Liver (tissue), 9 donors: ENCODE data around the gene SLC6A14. TPM values are rescaled to one million over a fixed set of nuclear protein-coding genes. Genes with fewer than 3 reads are reported as not detected.

Source experiments
- DNase-seq: peaks from one replicate; pipeline ENCODE4 v3.0.0-alpha.2; 2017; ENCODE audit warnings: low spot score
- H3K27ac ChIP-seq, 2 donors: one replicate each; pipeline ENCODE4 v1.7.0; 2013; ENCODE audit warnings: inconsistent platforms in 2 of 2, low read length in 2 of 2, control low read depth in 1 of 2, low read depth in 1 of 2, mild to moderate bottlenecking in 1 of 2
- H3K27me3 ChIP-seq, 4 donors: one replicate each; pipeline versions ENCODE4 v1.6.1 to v1.7.0; 2013; ENCODE audit warnings: low read length in 3 of 4, inconsistent platforms in 1 of 4, mild to moderate bottlenecking in 1 of 4, moderate library complexity in 1 of 4; ENCODE audit not compliant: control insufficient read depth in 4 of 4, insufficient read depth in 4 of 4
- H3K36me3 ChIP-seq, 4 donors: one replicate each; pipeline versions ENCODE4 v1.6.1 to v1.7.0; 2013; ENCODE audit warnings: low read length in 3 of 4, mild to moderate bottlenecking in 3 of 4, low read depth in 1 of 4, moderate library complexity in 1 of 4; ENCODE audit not compliant: control insufficient read depth in 4 of 4, insufficient read depth in 3 of 4
- H3K4me1 ChIP-seq, 4 donors: one replicate each; pipeline versions ENCODE4 v1.6.1 to v1.7.0; 2013; ENCODE audit warnings: low read length in 3 of 4, mild to moderate bottlenecking in 3 of 4, moderate library complexity in 1 of 4; ENCODE audit not compliant: control insufficient read depth in 4 of 4, insufficient read depth in 4 of 4
- H3K4me3 ChIP-seq, 3 donors: one replicate each; pipeline versions ENCODE4 v1.6.1 to v1.7.0; 2013; ENCODE audit warnings: low read length in 3 of 3, control low read depth in 1 of 3, low read depth in 1 of 3, mild to moderate bottlenecking in 1 of 3
- H3K9ac ChIP-seq, 2 donors: one replicate each; pipeline ENCODE4 v1.7.0; 2013; ENCODE audit warnings: low read length in 2 of 2, mild to moderate bottlenecking in 2 of 2, moderate library complexity in 2 of 2, control low read depth in 1 of 2, low read depth in 1 of 2
- H3K9me3 ChIP-seq, 4 donors: one replicate each; pipeline versions ENCODE4 v1.6.1 to v1.7.0; 2013; ENCODE audit warnings: low read length in 3 of 4; ENCODE audit not compliant: control insufficient read depth in 4 of 4
- CTCF ChIP-seq: fragments of 150-350 bp; IDR thresholded peaks from 2 replicates; pipeline ENCODE4 v1.5.1; 2017; ENCODE audit warnings: improper control_type of control experiment, low read depth, low read length; ENCODE audit not compliant: missing input control
- EGR1 ChIP-seq, 2 donors: IDR thresholded peaks; 2 replicates each; pipeline ENCODE4 v1.6.1; 2016 to 2018; ENCODE audit warnings: antibody characterized with exemption in 2 of 2, low read depth in 2 of 2
- FOXA1 ChIP-seq: IDR thresholded peaks from 2 replicates; pipeline ENCODE4 v1.6.1; 2016; ENCODE audit warnings: antibody characterized with exemption
- GABPA ChIP-seq, 2 donors: IDR thresholded peaks in 1 of 2; conservative IDR thresholded peaks in 1 of 2; 2 replicates each; pipeline ENCODE4 v1.6.1; 2016; ENCODE audit warnings: antibody characterized with exemption in 2 of 2, mild to moderate bottlenecking in 1 of 2, moderate library complexity in 1 of 2
- HNF4A ChIP-seq, 2 donors: conservative IDR thresholded peaks; 2 replicates each; pipeline ENCODE4 v1.6.1; 2016; ENCODE audit warnings: antibody characterized with exemption in 2 of 2, mild to moderate bottlenecking in 2 of 2
- HNF4G ChIP-seq: IDR thresholded peaks from 2 replicates; pipeline ENCODE4 v1.6.1; 2016; ENCODE audit warnings: antibody characterized with exemption
- MAX ChIP-seq: IDR thresholded peaks from 2 replicates; pipeline ENCODE4 v1.6.1; 2016; ENCODE audit warnings: antibody characterized with exemption
- NR2F2 ChIP-seq: IDR thresholded peaks from 2 replicates; pipeline ENCODE4 v1.6.1; 2016; ENCODE audit warnings: antibody characterized with exemption
- RAD21 ChIP-seq, 2 donors: IDR thresholded peaks; 2 replicates each; pipeline ENCODE4 v1.6.1; 2016; ENCODE audit warnings: antibody characterized with exemption in 2 of 2, mild to moderate bottlenecking in 2 of 2
- REST ChIP-seq: IDR thresholded peaks from 2 replicates; pipeline ENCODE4 v1.6.1; 2016; ENCODE audit warnings: antibody characterized with exemption, mild to moderate bottlenecking
- SP1 ChIP-seq: IDR thresholded peaks from 2 replicates; pipeline ENCODE4 v1.6.1; 2018; ENCODE audit warnings: antibody characterized with exemption, mild to moderate bottlenecking
- TAF1 ChIP-seq: conservative IDR thresholded peaks from 2 replicates; pipeline ENCODE4 v1.6.1; 2016; ENCODE audit warnings: antibody characterized with exemption, mild to moderate bottlenecking
- YY1 ChIP-seq: IDR thresholded peaks from 2 replicates; pipeline ENCODE4 v1.6.1; 2016; ENCODE audit warnings: antibody characterized with exemption, mild to moderate bottlenecking
- ZBTB33 ChIP-seq: IDR thresholded peaks from 2 replicates; pipeline ENCODE4 v1.6.1; 2016; ENCODE audit warnings: antibody characterized with exemption
- WGBS: extraction: QIAGEN DNeasy Blood & Tissue Kit; methylation state at CpG from one replicate; pipeline ENCODE4 v1.1.7; 2013; 5-methylcytosine and 5-hydroxymethylcytosine counted together
- polyA plus RNA-seq, 2 donors: library from polyadenylated mRNA; stranded (reverse) in 1 of 2; unstranded in 1 of 2; fragments of 200-250 nt in 1 of 2; fragments of >200 nt in 1 of 2; fragmentation: Nextera tagmentation in 1 of 2; extraction: Ambion mirVana in 1 of 2; gene quantifications; one replicate each; pipeline versions ENCODE4 v1.2.1 to v1.2.3, GENCODE V29; 2013 to 2015
- total RNA-seq, 2 donors: library from RNA; depleted of rRNA; stranded (reverse); fragments of >200 nt; gene quantifications; one replicate each; pipeline ENCODE4 v1.2.3, GENCODE V29; 2014
- TF ChIP-seq, protein P1 (sequence below): IDR thresholded peaks from 2 replicates; pipeline ENCODE4 v1.6.1; 2016; ENCODE audit warnings: antibody characterized with exemption
- donor health status: healthy.
- donor health status: healthy.
- donor health status: healthy.
- donor health status: healthy.
- donor health status: healthy.

Gene SLC6A14
- total and polyA plus RNA-seq, 4 donors: 0.33 TPM; not detected in 3

DNA sequence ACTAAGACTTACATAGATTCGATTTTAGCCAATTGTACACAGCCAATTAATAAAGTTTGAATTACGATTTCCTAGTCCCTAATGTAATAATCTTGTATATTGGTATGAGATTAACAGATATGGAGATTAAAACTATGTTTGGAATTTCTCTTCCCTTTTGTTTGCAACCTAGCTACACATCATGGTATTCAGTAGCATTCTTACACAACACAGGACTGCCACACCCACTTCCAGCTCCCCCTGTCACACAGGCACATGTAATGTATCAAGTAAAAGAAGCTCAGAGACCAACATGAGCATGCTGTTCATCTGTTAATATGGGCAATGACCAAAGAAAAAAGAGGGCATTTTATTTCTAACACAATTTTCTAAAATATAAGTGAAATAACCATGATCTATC is 12.8 kb downstream of the SLC6A14 start:
- H3K9ac ChIP-seq: no peak overlapping the region
- TF ChIP-seq RAD21 (IDR thresholded peaks at IDR 0.05) (no peak), SP1 (no peak), FOXA1 (no peak), REST (no peak), CTCF (no peak), YY1 (no peak), MAX (no peak), EGR1 (IDR thresholded peaks at IDR 0.05; ENCODE audit: low read depth in 2 of 2) (no peak), TAF1 (no peak), NR2F2 (no peak), HNF4G (no peak), ZBTB33 (no peak), GABPA (IDR thresholded peaks at IDR 0.05 in 1 of 2, conservative IDR thresholded peaks at IDR 0.05 in 1 of 2) (no peak)
- TF ChIP-seq, protein P1, sequence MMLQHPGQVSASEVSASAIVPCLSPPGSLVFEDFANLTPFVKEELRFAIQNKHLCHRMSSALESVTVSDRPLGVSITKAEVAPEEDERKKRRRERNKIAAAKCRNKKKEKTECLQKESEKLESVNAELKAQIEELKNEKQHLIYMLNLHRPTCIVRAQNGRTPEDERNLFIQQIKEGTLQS: no peak
- no peaks in the 10 kb centered on the region for H3K4me1 ChIP-seq
- DNase-seq: no peak
- no peaks in the 10 kb centered on the region for H3K27me3 ChIP-seq
- no peak overlapping the region for H3K4me3 ChIP-seq
- no peaks in the 10 kb centered on the region for H3K9me3 ChIP-seq
- WGBS: 75% methylated on average over 2 of the region's 2 CpGs
- no peak overlapping the region for H3K27ac ChIP-seq
- H3K36me3 ChIP-seq: no peaks in the 10 kb centered on the region

- no peak for DNase-seq
- no peak within 1 kb of the TSS for H3K9ac ChIP-seq
- H3K27me3 ChIP-seq: no peaks in the 10 kb centered on the region
- H3K27ac ChIP-seq: no peak within 1 kb of the TSS
- 93% methylated on average over 18 of the region's 18 CpGs for WGBS
- H3K36me3 ChIP-seq: no peaks in the 10 kb centered on the region
- no peaks in the 10 kb centered on the region for H3K4me1 ChIP-seq
- H3K4me3 ChIP-seq: no peak within 1 kb of the TSS
- H3K9me3 ChIP-seq: no peaks in the 10 kb centered on the region
- TF ChIP-seq EGR1 (IDR thresholded peaks at IDR 0.05; ENCODE audit: low read depth in 2 of 2) (no peak), MAX (no peak), FOXA1 (no peak), REST (no peak), GABPA (IDR thresholded peaks at IDR 0.05 in 1 of 2, conservative IDR thresholded peaks at IDR 0.05 in 1 of 2) (no peak), HNF4A (conservative IDR thresholded peaks at IDR 0.05) (no peak), CTCF (no peak), ZBTB33 (no peak)
Measured at GRCh38 chrX:116462822-116463221, 26.4 kb downstream of the SLC6A14 start, which contains the start of gene CT83. CT83 (minus strand) TSS chrX:116462976; CDS start chrX:116462856, 120 bp downstream.
